Parathyroid adenoma (tissue), 2 donors: ENCODE measurements around the gene TTLL7.

ENCODE experiments used
- H2AFZ ChIP-seq: fragments of 300-600 bp; sonication (generic); one replicate; pipeline ENCODE4 v1.7.0; 2017; ENCODE audit warnings: antibody characterized with exemption, mild to moderate bottlenecking
- H3K27ac ChIP-seq: fragments of 300-600 bp; sonication (generic); one replicate; pipeline ENCODE4 v1.7.0; 2017
- H3K27me3 ChIP-seq: fragments of 300-600 bp; sonication (generic); one replicate; pipeline ENCODE4 v1.7.0; 2017; ENCODE audit warnings: low read length; ENCODE audit not compliant: control insufficient read depth, insufficient read depth
- H3K36me3 ChIP-seq: fragments of 300-600 bp; sonication (generic); one replicate; pipeline ENCODE4 v1.7.0; 2017; ENCODE audit warnings: low read length; ENCODE audit not compliant: control insufficient read depth, insufficient read depth
- H3K4me1 ChIP-seq: fragments of 300-600 bp; sonication (generic); one replicate; pipeline ENCODE4 v1.7.0; 2017; ENCODE audit warnings: control low read depth
- H3K4me2 ChIP-seq: fragments of 300-600 bp; sonication (generic); one replicate; pipeline ENCODE4 v1.7.0; 2017; ENCODE audit warnings: low read length
- H3K4me3 ChIP-seq: fragments of 300-600 bp; sonication (generic); one replicate; pipeline ENCODE4 v1.7.0; 2017; ENCODE audit warnings: low read depth, low read length
- H3K79me2 ChIP-seq: fragments of 300-600 bp; sonication (generic); one replicate; pipeline ENCODE4 v1.7.0; 2017; ENCODE audit warnings: control low read depth
- H3K9ac ChIP-seq: fragments of 300-600 bp; sonication (generic); one replicate; pipeline ENCODE4 v1.7.0; 2017; ENCODE audit warnings: mild to moderate bottlenecking
- H3K9me3 ChIP-seq: fragments of 300-600 bp; sonication (generic); one replicate; pipeline ENCODE4 v1.7.0; 2017; ENCODE audit warnings: low read length; ENCODE audit not compliant: control insufficient read depth
- TF ChIP-seq, protein P1 (sequence below): fragments of 300-600 bp; sonication (generic); IDR thresholded peaks from one replicate; pipeline ENCODE4 v1.7.0; 2017; ENCODE audit warnings: antibody characterized with exemption, mild to moderate bottlenecking
- donor health status: primary hyperparathyroidism.

The TTLL7 gene

DNA sequence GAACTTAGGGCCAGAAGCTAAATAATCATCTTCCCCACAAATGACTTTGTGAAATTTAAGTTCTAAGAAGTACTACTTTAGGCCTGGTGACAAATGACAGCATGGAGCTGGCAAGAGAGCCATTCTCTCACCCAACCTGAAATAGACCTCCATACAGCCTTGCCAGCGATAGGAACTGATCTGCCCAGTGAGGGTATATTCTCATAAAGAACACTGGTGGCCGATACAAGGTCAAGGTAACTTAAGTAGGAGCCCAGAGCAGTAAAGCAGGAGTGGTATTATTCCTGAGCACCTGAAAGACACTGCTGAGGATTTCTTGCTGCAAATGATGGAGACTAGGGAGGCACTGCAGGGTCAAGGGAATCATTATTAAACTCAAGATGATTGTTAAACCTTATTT is 2.6 kb upstream of the TTLL7 start:
- H3K9ac ChIP-seq: no peak overlapping the region
- H3K4me2 ChIP-seq: no peak overlapping the region
- no peaks in the 10 kb centered on the region for H3K9me3 ChIP-seq
- no peaks in the 10 kb centered on the region for H3K4me1 ChIP-seq
- H2AFZ ChIP-seq: no peak overlapping the region
- no peaks in the 10 kb centered on the region for H3K36me3 ChIP-seq
- H3K27ac ChIP-seq: no peak overlapping the region
- no peaks in the 10 kb centered on the region for H3K27me3 ChIP-seq
- TF ChIP-seq, protein P1, sequence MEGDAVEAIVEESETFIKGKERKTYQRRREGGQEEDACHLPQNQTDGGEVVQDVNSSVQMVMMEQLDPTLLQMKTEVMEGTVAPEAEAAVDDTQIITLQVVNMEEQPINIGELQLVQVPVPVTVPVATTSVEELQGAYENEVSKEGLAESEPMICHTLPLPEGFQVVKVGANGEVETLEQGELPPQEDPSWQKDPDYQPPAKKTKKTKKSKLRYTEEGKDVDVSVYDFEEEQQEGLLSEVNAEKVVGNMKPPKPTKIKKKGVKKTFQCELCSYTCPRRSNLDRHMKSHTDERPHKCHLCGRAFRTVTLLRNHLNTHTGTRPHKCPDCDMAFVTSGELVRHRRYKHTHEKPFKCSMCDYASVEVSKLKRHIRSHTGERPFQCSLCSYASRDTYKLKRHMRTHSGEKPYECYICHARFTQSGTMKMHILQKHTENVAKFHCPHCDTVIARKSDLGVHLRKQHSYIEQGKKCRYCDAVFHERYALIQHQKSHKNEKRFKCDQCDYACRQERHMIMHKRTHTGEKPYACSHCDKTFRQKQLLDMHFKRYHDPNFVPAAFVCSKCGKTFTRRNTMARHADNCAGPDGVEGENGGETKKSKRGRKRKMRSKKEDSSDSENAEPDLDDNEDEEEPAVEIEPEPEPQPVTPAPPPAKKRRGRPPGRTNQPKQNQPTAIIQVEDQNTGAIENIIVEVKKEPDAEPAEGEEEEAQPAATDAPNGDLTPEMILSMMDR: no peak
- no peaks in the 10 kb centered on the region for H3K79me2 ChIP-seq
- no peak overlapping the region for H3K4me3 ChIP-seq

DNA sequence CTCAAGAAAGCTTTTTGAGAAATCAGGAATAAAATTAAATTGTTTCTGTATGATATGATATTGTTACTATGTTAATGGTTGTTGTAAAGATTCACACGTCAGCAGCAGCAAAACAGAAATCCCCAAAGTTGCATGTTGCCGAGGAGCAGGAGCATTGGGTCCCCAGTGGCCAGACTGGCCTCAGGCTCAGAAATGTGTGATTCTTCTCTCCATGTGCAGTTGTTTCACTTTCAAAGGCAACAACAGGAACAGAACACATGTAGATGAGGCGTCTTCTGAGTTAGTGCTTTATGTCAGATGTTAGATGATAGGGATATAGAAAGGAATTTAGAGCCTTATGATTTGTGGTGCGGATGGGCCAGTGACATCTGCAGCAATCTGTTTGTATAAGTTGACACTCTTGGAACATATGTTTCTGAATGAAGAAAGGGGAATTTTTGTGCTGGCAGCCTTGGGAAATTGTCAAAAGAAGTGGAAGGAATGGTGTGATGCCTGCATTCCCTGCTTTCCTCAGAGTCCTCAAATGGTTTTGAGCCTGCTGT is 2.1 kb upstream of the TTLL7 start:
- Histone ChIP-seq H3K4me3 (no peak overlapping the region), H3K27me3 (no peaks in the 10 kb centered on the region), H3K4me2 (no peak overlapping the region), H3K9ac (no peak overlapping the region), H2AFZ (no peak overlapping the region), H3K4me1 (no peaks in the 10 kb centered on the region), H3K79me2 (no peaks in the 10 kb centered on the region), H3K27ac (no peak overlapping the region), H3K36me3 (no peaks in the 10 kb centered on the region), H3K9me3 (no peaks in the 10 kb centered on the region)
- TF ChIP-seq, protein P1: no peak

GRCh38 chr1:84000196-84000885 is 1.4 kb upstream of the TTLL7 start:
- H3K27ac ChIP-seq: no peak overlapping the region
- H3K9me3 ChIP-seq: no peaks in the 10 kb centered on the region
- no peaks in the 10 kb centered on the region for H3K27me3 ChIP-seq
- no peak overlapping the region for H2AFZ ChIP-seq
- no peaks in the 10 kb centered on the region for H3K79me2 ChIP-seq
- H3K4me2 ChIP-seq: no peak overlapping the region
- H3K4me1 ChIP-seq: no peaks in the 10 kb centered on the region
- H3K9ac ChIP-seq: no peak overlapping the region
- H3K36me3 ChIP-seq: no peaks in the 10 kb centered on the region
- H3K4me3 ChIP-seq: no peak overlapping the region
- TF ChIP-seq, protein P1: no peak

GRCh38 chr1:83999316-83999819 is 436 bp upstream of the TTLL7 start:
- Histone ChIP-seq H3K9me3 (no peaks in the 10 kb centered on the region), H3K36me3 (no peaks in the 10 kb centered on the region), H3K27ac (no peak overlapping the region), H3K4me3 (peak overlapping the region; percentile 62), H2AFZ (peak overlapping the region; percentile 89), H3K9ac (no peak overlapping the region), H3K4me2 (peak overlapping the region; percentile 91), H3K4me1 (no peaks in the 10 kb centered on the region), H3K79me2 (no peaks in the 10 kb centered on the region), H3K27me3 (no peaks in the 10 kb centered on the region)
- TF ChIP-seq, protein P1: no peak

GRCh38 chr1:83998205-83998497 is 781 bp downstream of the TTLL7 start:
- H3K4me3 ChIP-seq: no peak overlapping the region
- H3K4me2 ChIP-seq: peak overlapping the region; percentile 91
- no peak overlapping the region for H3K9ac ChIP-seq
- no peaks in the 10 kb centered on the region for H3K27me3 ChIP-seq
- TF ChIP-seq, protein P1: no peak
- H3K36me3 ChIP-seq: no peaks in the 10 kb centered on the region
- no peak overlapping the region for H2AFZ ChIP-seq
- no peaks in the 10 kb centered on the region for H3K79me2 ChIP-seq
- no peaks in the 10 kb centered on the region for H3K4me1 ChIP-seq
- no peaks in the 10 kb centered on the region for H3K9me3 ChIP-seq
- H3K27ac ChIP-seq: no peak overlapping the region
